Adipose tissue (tissue), 3 donors: Measurements from ENCODE around the gene CUL9. TPM values are rescaled to one million over a fixed set of nuclear protein-coding genes. Genes with fewer than 3 reads are reported as not detected.
A peak's percentile ranks its signal among the peaks of the same experiment; 100 is the strongest.
"Not testable (repeated sequence)": the region's sequence is repeated elsewhere in the genome, so short reads cannot be mapped to it uniquely, and the experiment has no call there.

Source experiments
- H3K27ac ChIP-seq: one replicate; pipeline ENCODE4 v1.5.1; 2013; ENCODE audit warnings: low read depth, low read length
- WGBS, 3 donors: extraction: QIAGEN DNeasy Blood & Tissue Kit; methylation state at CpG; one replicate each; pipeline ENCODE4 v1.1.7; 2013; 5-methylcytosine and 5-hydroxymethylcytosine counted together
- polyA plus RNA-seq, 3 donors: library from polyadenylated mRNA; stranded (reverse); fragments of 200-250 nt; gene quantifications; one replicate each; pipeline ENCODE4 v1.2.3, GENCODE V29; 2013
- donor health status: healthy with polysubstance abuse.
- donor health status: Bipolar disorder and iron deficiency.
- donor health status: healthy.

The CUL9 gene
- polyA plus RNA-seq, result 10 to 100 TPM; 11.0 to 40.8 (median 20.4) TPM

DNA sequence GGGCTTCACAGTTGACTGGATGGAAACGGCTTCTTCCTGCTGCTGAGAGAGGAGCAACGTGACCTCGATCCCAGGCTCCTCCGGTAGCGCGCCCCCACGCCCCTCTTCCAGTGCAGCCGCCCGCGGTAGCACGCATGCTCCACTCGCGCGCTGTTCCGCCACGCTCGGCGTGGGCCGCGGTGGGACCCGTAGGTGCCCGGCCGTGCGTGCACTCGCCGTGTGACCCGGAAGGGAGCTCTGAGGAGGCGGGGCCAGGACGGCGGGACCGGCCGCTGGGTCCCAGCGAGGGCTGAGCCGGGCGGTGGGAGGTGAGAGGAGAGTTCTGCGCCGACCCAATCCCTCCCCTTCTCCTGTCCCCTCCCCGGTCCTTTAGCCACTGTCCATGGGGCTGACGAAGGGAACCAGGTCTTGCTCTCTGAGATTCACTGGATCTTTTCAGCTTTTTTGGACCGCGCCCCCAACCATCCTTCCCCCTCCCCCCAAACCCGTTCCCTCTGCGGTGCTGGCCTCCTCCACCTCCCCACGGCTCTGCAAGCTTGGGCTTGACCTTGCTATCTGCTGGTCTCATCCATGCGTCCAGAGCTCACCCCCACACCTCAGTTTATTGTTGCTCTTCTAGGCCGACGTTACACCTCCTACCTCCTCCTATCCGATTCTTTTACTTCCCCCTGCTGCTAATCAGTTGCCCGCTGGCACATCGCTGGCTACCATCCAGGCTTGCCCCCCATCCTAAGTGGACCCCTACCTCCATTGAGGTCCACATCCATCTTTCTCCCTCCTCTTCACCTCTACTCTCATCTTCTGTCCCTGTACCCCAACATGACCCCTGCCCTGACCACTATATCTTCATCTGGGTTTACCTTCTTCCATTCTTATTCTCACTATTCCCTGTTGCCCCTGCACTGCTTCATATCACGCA lies at the start of gene CUL9:
CUL9 (plus strand) TSS at position 255 of the 919 bp plus-strand sequence. CDS start 2,115 bp downstream, outside the sequence.
- 1 to 2% (median 2%) methylated on average over 40 to 51 of the region's 51 CpGs for WGBS, 3 donors
- H3K27ac ChIP-seq, result no peak within 1 kb of the TSS

DNA sequence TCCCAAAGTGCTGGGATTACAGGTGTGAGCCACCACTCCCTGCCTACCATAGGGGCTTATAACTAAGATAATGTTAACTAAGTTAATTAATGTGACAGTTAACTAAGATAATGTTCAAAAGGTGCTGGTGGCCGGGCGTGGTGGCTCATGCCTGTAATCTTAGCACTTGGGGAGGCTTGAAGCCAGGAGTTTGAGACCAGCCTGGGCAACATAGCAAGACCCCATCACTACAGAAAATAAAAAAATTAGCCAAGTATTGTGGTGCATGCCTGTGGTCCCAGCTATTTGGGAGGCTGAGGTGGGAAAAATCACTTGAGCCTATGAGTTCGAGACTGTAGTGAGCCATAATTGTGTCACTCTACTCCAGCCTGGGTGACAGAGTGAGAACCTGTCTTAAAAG lies 43.7 kb upstream of the CUL9 start:
- no peak overlapping the region for H3K27ac ChIP-seq
- 94 to 98% (median 96%) methylated on average over 3 of the region's 3 CpGs for WGBS, 3 donors

DNA sequence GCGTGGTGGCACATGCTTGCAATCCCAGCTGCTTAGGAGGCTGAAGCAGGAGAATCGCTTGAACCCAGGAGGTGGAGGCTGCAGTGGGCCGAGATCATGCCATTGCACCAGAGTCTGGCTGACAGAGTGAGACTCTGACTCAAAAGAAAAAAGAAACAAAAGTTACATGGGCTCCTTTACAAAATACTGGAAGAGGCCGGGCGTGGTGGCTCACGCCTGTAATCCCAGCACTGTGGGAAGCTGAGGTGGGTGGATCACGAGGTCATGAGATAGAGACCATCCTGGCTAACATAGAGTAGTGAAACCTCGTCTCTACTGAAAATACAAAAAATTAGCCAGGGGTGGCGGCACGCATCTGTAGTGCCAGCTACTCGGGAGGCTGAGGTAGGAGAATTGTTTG lies 42.0 kb upstream of the CUL9 start:
- 89 to 92% (median 92%) methylated on average over 11 of the region's 11 CpGs for WGBS, 3 donors
- H3K27ac ChIP-seq, result not testable (repeated sequence)

DNA sequence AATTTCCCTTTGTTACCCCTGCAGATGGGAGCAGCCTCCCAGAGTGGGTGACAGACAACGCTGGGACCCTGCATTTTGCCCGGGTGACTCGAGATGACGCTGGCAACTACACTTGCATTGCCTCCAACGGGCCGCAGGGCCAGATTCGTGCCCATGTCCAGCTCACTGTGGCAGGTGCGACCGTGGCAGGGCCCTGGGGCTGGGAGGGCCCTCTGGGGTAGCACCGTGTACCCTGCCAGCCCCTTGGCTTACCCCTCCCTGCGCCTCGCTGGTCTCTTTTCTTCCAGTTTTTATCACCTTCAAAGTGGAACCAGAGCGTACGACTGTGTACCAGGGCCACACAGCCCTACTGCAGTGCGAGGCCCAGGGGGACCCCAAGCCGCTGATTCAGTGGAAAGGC lies 40.4 kb upstream of the CUL9 start:
- WGBS, 3 donors, result 87 to 93% (median 90%) methylated on average over 16 of the region's 16 CpGs
- no peak overlapping the region for H3K27ac ChIP-seq

DNA sequence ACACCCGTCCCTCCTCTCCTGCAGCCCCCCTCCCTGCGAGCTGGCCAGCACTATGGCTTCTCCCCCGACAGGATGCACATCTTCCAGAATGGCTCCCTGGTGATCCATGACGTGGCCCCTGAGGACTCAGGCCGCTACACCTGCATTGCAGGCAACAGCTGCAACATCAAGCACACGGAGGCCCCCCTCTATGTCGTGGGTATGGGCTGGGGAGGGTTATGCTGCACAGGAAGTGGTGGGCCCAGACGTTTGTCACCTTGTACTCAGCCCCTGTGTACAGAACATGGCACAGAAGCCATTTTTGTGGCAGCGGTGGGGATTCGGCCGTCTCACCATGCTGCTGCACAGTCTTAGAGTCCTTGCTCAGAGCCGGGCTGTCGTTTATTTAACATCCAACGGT lies 39.9 kb upstream of the CUL9 start:
- 70 to 75% (median 72%) methylated on average over 14 of the region's 14 CpGs for WGBS, 3 donors
- no peak overlapping the region for H3K27ac ChIP-seq

DNA sequence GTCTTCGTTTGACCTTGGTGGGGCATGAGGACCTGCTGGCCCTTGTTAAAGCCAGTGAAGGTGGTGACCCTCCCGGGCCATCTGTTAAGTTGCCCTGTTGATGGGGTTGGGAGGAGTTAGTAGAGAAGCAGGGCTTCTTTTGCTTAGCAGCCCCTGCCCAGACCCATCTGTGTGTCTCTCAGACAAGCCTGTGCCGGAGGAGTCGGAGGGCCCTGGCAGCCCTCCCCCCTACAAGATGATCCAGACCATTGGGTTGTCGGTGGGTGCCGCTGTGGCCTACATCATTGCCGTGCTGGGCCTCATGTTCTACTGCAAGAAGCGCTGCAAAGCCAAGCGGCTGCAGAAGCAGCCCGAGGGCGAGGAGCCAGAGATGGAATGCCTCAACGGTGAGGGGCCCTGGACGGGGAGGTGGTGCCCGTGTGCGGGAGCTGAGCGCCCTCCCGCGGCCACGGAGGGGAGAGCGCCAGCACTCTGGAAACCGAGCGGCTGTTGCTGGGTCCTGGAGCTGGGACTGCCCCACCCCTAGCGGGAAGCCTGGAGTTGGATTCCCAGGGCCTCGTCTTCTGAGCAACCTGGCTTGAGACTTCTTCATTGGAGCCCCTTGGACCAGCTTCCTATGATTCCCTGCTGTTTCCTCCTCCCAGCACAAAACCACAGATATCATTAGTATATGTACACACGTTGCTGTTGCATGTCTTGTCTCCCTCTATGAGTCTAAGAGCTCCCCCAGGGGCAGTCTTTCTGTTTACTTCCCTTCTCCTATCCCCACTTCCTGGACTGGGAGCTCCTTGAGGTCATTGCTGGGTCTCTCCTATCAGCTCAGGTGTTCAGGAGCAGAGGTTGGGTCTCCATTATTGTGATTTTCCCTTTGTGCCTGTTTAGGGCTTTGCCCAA lies 38.5 kb upstream of the CUL9 start:
- no peak overlapping the region for H3K27ac ChIP-seq
- 13 to 18% (median 14%) methylated on average over 24 to 25 of the region's 25 CpGs for WGBS, 3 donors

DNA sequence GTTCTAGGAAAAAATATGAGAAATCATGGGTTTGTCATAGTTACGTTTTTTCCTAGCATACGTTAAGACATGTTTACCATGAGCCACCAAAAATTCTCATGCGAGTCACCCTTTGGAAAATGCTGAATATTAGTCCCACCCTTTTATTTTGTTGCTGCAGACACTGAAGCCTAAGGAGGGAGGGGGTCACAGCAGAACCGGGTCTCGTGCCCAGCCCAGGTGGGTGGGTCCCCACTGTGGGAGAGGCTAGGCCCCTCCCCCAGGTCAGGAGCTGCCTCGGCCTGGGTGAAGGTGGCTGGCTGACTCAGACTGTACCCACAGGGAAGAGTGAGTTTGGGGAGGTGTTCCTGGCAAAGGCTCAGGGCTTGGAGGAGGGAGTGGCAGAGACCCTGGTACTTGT lies 37.1 kb upstream of the CUL9 start:
- WGBS, 3 donors, result 77 to 79% (median 77%) methylated on average over 6 of the region's 6 CpGs
- H3K27ac ChIP-seq, result no peak overlapping the region

DNA sequence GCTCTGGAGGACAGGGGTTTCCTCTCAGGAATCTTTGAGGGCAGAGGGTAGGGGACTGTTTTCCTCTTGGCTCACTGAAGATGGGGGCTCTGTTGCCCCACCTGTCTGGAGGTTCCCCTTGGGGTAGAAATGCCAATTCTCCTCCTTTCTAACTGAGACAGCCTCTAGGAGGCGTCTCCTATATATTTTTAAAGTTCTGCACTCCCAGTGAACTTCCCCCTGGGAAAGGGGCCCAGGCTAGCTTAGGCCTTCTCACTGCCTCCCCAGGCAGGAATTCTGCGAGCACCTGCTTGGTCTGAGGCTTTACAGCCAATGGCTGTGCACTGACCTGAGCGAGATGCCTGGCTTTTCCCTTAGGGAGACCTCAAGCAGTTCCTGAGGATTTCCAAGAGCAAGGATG lies 35.7 kb upstream of the CUL9 start:
- H3K27ac ChIP-seq, result no peak overlapping the region
- 77 to 97% (median 95%) methylated on average over 3 of the region's 3 CpGs for WGBS, 3 donors

DNA sequence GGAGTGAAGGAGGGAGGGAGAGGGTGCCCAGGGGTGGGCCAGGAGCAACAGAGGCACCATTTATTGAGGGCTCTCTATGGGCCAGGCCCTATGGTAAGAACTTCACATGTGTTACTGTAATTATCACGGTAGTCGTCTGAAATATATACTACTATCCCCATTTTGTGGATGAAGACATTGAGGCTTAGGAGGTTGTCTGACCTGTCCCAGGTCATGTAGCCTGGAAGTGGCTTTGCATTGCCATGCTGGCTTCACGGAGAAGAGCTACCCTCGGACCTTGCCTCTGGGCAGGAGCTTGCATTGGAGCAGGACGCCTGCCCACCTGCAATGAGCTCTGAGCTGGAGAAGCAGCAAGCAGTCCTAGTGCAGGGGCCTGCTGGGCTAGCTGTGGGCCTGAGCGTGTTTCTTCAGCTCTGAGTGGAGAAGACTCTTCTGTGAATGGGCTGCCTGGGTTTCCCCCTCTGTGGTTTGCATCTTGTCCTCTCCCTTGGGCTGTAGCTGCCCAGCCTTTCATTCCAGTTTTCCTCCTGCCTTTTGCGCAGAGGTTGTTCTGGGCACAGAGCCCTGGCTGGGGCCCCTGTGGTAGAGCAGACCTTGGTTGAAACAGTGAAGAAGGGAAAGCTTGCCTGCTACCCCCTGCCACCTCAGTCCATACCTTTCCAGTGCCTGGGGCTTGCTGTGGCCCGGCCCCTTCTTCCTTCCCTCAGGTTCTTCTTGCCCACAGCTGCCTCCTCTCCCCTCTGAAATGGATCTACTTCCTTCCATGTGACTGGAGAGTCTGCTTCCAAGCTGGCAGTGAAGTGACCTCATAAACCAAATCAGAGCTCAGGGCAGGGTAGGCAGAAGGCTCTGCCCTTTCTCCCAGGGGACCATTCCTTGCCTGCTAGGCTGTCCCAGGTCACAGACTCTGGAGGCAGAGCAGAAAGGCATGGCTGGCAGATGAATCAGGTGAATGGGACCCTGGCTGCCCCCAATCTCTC lies 35.0 kb upstream of the CUL9 start:
- no peak overlapping the region for H3K27ac ChIP-seq
- WGBS, 3 donors, result 94 to 97% (median 95%) methylated on average over 7 to 8 of the region's 8 CpGs

DNA sequence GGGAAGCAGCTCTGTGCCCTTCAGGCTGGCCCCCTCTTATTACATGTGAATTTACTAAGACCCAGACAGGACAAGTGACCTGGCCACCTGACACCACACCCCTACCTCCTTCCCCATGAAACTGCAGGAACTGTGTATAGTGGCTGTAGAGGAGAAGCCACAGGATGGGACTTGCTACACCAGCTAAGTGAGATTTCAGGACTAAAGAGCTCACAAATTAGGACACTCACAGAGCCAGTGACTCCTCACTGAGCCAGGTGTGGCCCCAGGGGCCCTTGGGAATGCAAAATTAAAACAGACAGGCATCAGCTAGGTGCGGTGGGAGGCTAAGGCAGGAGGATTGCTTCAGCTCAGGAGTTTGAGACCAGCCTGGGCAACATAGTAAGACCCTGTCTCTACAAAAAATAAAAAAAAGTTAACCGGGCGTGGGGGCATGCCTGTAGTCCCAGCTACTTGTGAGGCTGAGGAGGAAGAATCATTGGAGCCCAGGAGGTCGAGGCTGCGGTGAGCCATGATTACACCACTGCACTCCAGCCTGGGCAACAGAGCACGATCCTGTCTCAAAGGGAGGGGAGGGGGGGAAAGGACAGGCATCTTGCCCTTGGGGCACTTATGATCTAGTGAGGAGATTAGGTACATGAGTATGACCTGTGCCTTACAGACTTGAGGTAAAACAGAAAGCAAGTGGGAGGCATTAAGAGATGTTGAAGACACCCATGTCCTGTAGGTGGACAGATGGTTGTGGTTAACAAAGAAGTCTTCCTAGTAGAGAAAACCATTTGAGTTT lies 34.1 kb upstream of the CUL9 start:
- no peak overlapping the region for H3K27ac ChIP-seq
- WGBS, 3 donors, result 93 to 97% (median 95%) methylated on average over 6 of the region's 6 CpGs

DNA sequence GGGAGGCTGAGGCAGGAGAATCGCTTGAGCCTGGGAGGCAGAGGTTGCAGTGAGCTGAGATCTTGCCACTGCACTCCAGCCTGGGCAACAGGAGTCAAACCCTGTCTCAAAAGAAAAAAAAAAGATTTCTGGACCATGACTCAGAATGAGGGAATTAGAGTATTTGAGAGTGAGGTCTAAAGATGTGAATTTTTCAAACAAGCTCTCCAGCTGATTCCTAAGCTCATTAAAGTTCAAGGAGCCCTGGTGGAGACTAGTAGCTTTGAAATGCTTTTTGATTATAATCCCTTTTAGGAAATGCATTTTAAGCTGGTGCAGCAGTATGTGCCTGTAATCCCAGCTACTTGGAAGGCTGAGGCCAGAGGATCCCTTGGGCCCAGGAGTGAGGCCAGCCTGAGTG lies 32.7 kb upstream of the CUL9 start:
- 93 to 100% (median 100%) methylated on average over 1 of the region's 1 CpG for WGBS, 3 donors

DNA sequence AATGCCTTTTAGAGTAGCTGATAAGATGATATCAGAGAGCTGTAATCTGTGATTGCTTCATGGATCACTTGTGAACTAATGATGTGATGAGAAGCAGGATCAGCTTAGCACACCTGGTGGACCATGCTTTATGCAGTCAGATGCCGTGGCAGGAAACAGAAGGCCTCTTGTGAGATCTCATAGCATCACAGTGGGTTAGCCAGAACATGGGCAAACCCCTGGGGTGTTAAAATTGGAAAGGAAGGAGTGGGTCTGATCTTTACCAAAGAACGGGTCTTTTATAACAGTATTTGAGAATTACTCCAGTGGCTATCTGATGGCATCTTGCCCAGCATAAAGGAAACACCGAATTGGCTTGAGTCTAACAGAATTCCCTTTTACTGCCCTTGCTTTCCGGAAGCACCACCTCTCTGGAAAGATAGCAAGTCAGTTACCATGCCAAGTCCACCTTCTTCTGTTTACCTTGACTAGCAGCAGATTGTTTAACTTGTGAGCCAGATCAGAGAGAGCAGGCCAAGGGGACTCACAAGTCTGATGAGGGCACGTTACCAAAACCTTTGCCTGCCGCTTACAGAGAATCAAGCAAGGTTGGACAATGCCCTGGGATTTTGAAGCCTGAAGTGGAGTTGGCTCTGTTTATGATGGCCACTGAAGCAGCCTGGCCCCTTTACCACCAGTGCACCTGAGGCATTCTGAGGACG lies 31.8 kb upstream of the CUL9 start:
- 16 to 67% (median 61%) methylated on average over 7 of the region's 7 CpGs for WGBS, 3 donors
- H3K27ac ChIP-seq, result no peak overlapping the region

More for the DNA sequence above, 32.7 kb upstream of the CUL9 start:
- H3K27ac ChIP-seq, result no peak overlapping the region

DNA sequence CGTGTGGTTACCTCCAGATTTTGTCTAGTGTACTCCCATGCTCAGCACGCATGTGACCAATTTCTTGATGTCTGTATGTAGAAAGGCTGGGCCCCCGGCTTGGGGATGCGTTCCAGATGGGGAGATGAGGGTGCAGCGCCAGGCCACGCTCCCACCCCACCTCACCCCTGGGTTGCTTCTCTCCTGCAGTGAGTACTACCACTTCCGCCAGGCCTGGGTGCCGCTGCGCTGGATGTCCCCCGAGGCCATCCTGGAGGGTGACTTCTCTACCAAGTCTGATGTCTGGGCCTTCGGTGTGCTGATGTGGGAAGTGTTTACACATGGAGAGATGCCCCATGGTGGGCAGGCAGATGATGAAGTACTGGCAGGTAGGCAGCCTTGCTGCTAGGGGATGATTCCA lies 22.4 kb upstream of the CUL9 start:
- WGBS, 3 donors, result 93 to 95% (median 93%) methylated on average over 11 of the region's 11 CpGs

DNA sequence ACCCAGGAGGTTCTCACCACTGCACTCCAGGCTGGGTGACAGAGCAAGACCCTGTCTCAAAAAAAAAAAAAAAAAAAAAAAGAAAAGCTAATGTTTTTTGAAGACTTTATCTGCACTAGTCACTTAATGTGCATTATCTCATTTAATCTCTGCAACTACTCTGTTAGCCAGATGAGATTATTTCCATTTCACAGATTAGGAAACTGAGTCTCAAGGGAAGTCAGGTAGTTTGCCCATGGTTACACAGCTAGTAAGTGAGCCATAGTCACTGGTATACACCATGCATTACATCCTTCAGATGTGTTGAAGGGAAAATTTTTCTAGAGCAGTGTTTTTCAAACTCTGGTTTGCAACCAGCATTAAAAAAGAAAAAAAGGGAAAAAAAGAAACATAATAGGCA lies 18.1 kb upstream of the CUL9 start:
- no peak overlapping the region for H3K27ac ChIP-seq

More for the DNA sequence above, 22.4 kb upstream of the CUL9 start:
- no peak overlapping the region for H3K27ac ChIP-seq

DNA sequence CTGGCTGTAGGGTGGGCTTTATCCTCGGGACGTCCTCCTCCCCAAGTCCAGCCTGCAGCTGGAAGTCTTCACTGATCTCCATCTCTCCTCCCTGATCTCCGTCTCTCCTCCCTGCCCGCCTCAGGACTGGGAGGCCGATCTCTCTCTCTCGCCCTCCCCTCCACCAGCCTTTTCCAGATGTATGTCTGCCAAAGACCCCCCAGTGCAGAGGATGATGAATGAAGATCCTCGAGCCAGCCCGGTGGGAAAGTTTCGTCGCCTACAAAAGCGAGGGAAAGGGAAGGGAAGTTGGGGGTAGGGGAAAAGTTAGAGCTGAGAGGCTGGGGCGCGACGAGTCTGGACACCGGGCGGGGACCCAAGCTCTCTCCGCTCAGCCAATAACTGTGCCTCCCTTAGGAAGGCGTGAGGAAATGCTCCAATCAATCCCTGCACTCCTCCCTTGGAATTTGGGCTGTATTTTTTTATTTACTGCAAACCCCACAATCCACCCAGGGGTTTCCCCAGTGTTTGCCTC lies 11.5 kb upstream of the CUL9 start:
- 0 to 1% (median 1%) methylated on average over 18 of the region's 18 CpGs for WGBS, 3 donors
- no peak overlapping the region for H3K27ac ChIP-seq

DNA sequence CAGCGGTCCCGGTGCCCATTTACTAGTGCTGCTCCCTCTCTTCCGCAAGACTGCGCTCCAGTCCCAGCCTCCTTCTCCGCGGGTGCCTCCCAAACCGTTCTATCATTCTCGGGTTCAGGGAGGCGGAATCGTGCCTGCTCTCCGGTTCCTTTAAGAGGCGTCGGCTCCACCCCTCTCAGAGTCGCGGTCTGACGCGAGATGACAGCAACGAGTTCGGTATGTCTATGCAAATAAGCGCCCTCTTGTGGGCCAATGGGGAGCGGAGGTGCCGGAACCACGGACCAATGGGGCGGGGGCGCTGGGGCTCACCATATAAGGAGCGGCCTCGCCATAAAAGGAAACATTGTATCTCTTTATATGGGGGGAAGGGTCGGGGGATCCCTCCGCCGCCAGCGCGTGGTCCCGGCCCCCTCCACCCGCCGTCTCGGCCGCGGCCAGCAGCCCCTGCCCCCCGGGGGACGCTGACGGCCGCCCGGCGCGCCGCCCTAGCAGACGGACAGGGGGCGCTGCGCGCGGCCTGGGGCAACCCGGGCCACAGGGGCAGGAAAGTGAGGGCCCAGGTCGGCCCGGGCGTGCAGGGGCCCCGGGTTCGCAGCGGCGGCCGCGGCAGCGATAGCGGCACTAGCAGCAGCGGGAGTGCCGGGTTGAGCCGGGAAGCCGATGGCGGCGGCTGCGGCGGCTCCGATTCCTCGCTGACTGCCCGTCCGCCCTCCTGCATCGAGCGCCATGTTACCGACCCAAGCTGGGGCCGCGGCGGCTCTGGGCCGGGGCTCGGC lies 10.9 kb upstream of the CUL9 start, which contains the start of gene SRF:
SRF (plus strand) TSS at position 339 of the 776 bp plus-strand sequence; CDS start at position 727, 388 bp downstream.
- WGBS, 3 donors, result 0% methylated on average over 65 to 83 of the region's 83 CpGs
- H3K27ac ChIP-seq, result peak within 1 kb of the TSS; percentile 80
